ENCODE data around the gene PDE2A. TPM values are rescaled to one million over a fixed set of nuclear protein-coding genes. Genes with fewer than 3 reads are reported as not detected.

The PDE2A gene
- total RNA-seq, 1 donor from 2014 or later = not detected

GRCh38 chr11:72617080-72617762 lies 57.0 kb downstream of the PDE2A start:
- Mint-ChIP-seq H3K36me3 (ENCODE audit: unreplicated experiment) (no peaks in the 10 kb centered on the region), H3K4me1 (ENCODE audit: unreplicated experiment) (peaks cover 2% of the 10 kb centered on the region), H3K27me3 (ENCODE audit: unreplicated experiment) (peaks cover 66% of the 10 kb centered on the region), H3K9me3 (ENCODE audit: unreplicated experiment) (no peaks in the 10 kb centered on the region), H3K27ac (ENCODE audit: unreplicated experiment) (no peak overlapping the region), H3K4me3 (ENCODE audit: unreplicated experiment) (no peak overlapping the region)
- TF ChIP-seq CTCF (IDR thresholded peaks at IDR 0.05) = no peak
- DNase-seq (ENCODE audit: extremely low spot score, unreplicated experiment) = no peak

- Mint-ChIP-seq H3K27ac (ENCODE audit: unreplicated experiment) (no peak overlapping the region), H3K36me3 (ENCODE audit: unreplicated experiment) (no peaks in the 10 kb centered on the region), H3K9me3 (ENCODE audit: unreplicated experiment) (no peaks in the 10 kb centered on the region), H3K4me1 (ENCODE audit: unreplicated experiment) (peaks cover 2% of the 10 kb centered on the region), H3K4me3 (ENCODE audit: unreplicated experiment) (no peak overlapping the region), H3K27me3 (ENCODE audit: unreplicated experiment) (peaks cover 62% of the 10 kb centered on the region)
- no peak for TF ChIP-seq CTCF (IDR thresholded peaks at IDR 0.05)
- no peak for DNase-seq (ENCODE audit: extremely low spot score, unreplicated experiment)
Observed at GRCh38 chr11:72616655-72617054, 57.6 kb downstream of the PDE2A start.

GRCh38 chr11:72615329-72615728 lies 58.9 kb downstream of the PDE2A start:
- H3K27me3 Mint-ChIP-seq (ENCODE audit: unreplicated experiment) = peaks cover 55% of the 10 kb centered on the region
- DNase-seq (ENCODE audit: extremely low spot score, unreplicated experiment) = no peak
- H3K36me3 Mint-ChIP-seq (ENCODE audit: unreplicated experiment) = no peaks in the 10 kb centered on the region
- H3K4me3 Mint-ChIP-seq (ENCODE audit: unreplicated experiment) = no peak overlapping the region
- no peak overlapping the region for H3K27ac Mint-ChIP-seq (ENCODE audit: unreplicated experiment)
- H3K9me3 Mint-ChIP-seq (ENCODE audit: unreplicated experiment) = no peaks in the 10 kb centered on the region
- peaks cover 2% of the 10 kb centered on the region for H3K4me1 Mint-ChIP-seq (ENCODE audit: unreplicated experiment)
- no peak for TF ChIP-seq CTCF (IDR thresholded peaks at IDR 0.05)

- Mint-ChIP-seq H3K27me3 (ENCODE audit: unreplicated experiment) (peaks cover 54% of the 10 kb centered on the region), H3K27ac (ENCODE audit: unreplicated experiment) (no peak overlapping the region)
- no peak for TF ChIP-seq CTCF (IDR thresholded peaks at IDR 0.05)
Observed at GRCh38 chr11:72614381-72614780, 59.8 kb downstream of the PDE2A start.

GRCh38 chr11:72613977-72614376 lies 60.2 kb downstream of the PDE2A start:
- DNase-seq (ENCODE audit: extremely low spot score, unreplicated experiment) = no peak
- no peak for TF ChIP-seq CTCF (IDR thresholded peaks at IDR 0.05)
- Mint-ChIP-seq H3K4me1 (ENCODE audit: unreplicated experiment) (peaks cover 2% of the 10 kb centered on the region), H3K27ac (ENCODE audit: unreplicated experiment) (no peak overlapping the region), H3K36me3 (ENCODE audit: unreplicated experiment) (no peaks in the 10 kb centered on the region), H3K4me3 (ENCODE audit: unreplicated experiment) (no peak overlapping the region), H3K9me3 (ENCODE audit: unreplicated experiment) (no peaks in the 10 kb centered on the region), H3K27me3 (ENCODE audit: unreplicated experiment) (peaks cover 54% of the 10 kb centered on the region)

More at GRCh38 chr11:72614381-72614780, 59.8 kb downstream of the PDE2A start:
- Mint-ChIP-seq H3K36me3 (ENCODE audit: unreplicated experiment) (no peaks in the 10 kb centered on the region), H3K4me3 (ENCODE audit: unreplicated experiment) (no peak overlapping the region), H3K9me3 (ENCODE audit: unreplicated experiment) (no peaks in the 10 kb centered on the region), H3K4me1 (ENCODE audit: unreplicated experiment) (peaks cover 2% of the 10 kb centered on the region)
- no peak for DNase-seq (ENCODE audit: extremely low spot score, unreplicated experiment)
